NCI-H526 treated with DMSO at 0.1 percent for 48 hours (cell line): ENCODE measurements around the gene OR51B2.
"Not testable (repeated sequence)": the region's sequence is repeated elsewhere in the genome, so short reads cannot be mapped to it uniquely, and the experiment has no call there.

Experiments used
- DNase-seq: peaks from one replicate; lab custom pipeline; 2025; lab: John Stamatoyannopoulos, UW

Gene OR51B2

GRCh38 chr11:5313326-5314023 lies 10.6 kb downstream of the OR51B2 start:
- not testable (repeated sequence) for DNase-seq

DNA sequence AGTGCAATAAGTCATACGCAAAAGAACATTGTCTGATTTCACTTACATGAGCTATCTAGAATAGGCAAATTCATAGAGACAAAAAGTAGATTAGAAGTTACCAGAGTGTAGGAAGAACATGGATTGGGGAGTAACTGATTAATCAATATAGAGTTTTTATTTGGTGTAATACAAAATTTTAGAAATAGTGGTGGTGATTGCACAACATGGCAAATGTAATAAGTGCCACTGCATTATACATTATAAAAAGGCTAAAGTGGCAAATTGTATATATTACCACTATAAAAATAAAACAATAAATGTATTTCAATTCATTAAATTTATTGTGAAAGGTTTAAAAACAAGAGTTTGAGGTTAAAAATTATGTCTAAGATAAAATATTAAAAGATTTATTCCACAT lies 13.7 kb downstream of the OR51B2 start:
- no peak for DNase-seq

DNA sequence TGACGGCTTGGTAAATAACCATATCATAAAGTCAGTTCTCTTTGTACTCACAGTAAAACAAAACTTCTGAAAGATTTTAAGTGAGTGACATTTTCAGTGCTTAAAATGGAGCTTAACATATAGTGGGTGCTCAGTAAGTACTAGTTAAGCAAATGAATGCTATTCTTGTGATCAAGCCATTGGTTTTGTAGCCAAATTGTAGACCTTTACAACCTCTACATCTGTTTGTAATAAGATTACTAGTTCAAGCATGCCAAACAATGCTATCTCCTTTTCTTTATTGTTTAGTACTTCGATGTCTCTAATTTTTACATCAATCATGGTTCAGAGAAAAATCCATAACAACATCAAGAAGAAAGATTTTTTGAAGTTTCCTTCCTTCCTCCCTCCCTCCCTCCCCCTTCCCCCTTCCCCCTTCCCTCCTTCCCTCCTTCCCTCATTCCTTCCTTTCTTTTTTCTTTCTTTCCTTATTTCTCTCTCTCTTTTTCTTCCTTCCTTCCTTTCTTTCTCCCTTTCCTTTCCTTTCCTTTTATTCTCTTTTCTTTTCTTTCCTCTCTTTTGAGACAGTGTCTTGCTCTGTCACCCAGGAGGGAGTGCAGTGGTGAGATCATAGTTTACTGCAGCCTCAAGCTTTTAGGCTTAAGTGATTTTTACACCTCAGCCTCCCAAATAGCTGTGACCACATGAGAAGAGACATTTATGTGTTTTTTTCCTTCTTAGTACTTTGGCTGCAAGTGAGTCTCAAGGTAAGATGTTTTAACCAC lies 16.7 kb downstream of the OR51B2 start:
- no peak for DNase-seq

DNA sequence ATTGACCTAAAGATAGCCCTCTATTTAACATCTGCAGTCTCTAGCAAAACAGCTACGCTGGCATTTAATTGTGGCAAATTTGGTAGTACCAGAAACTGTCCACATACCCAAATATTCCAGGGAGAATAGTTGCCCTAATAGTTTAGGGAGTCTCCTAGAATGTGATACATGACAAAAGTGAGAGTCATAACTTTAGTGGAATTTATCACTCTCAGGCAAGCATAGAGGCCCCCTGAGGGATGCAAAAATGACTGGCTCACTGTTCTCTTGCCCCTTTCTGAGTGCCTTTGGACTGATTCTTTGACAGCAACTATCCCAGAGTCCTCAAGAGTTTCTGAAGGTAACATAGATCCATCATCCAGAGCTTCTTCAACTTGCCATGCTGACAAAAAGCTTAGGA lies 20.1 kb downstream of the OR51B2 start:
- no peak for DNase-seq

DNA sequence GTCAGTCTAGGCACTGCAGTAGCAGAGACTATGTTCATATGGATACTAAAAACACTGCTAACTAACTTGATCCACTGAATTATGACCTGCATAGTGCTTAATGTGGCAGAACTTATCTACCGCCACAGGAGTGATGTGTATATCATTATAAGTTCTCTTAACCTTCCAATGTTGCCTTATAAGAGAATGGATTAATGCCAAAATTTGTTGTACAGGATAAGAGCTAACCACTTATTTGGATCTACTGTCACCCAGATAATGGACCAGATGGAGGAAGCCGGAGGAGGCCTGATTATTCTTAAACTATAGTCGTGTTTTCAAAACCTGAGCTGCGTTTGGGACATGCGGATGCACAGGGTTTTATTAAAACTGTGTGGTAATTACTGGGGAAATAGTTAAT lies 20.5 kb downstream of the OR51B2 start:
- DNase-seq: no peak

DNA sequence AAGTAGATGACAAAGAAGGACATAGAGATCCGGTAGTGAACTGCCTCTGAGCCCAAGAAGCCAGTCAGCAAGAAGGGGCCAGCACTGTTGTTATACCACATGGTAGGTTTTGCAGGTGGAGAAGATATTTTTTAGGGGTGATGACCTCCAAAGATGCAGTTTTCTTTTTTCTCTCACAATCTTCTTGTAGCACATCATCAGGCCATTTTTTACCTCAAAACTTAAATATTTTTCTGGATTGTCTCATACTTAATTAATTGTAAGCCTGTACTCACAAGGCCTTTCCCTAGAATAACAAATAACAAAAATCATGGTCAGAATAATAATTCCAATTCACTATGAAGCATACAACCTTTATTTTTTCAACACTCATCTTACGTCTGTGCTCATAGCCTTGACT lies 22.3 kb downstream of the OR51B2 start, which contains the start of gene OR51B4:
TSS of gene OR51B4 (minus strand) at position 101 of the 400 bp plus-strand sequence. CDS start at position 101, 0 bp downstream.
- DNase-seq: no peak

- no peak for DNase-seq
Observed at GRCh38 chr11:5300251-5300650, 23.8 kb downstream of the OR51B2 start.

DNA sequence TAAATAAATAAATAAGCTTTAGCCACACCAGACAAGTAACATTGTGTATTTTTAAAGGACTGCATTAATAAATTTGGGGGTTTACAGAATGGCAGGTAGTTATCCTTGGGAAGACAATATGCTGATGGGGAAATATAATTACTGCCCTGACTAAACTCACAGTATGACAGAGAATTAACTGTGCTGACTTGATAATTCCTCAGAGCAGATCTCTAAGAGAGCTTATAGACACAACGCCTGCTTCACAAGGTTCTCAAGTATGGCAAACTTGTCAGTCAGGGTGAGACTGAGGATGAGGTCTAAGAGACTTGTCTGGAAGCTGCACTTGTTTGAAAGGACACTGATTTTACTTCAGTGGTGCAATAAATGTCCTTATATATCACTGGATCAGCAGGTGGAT lies 25.6 kb downstream of the OR51B2 start:
- DNase-seq: no peak

DNA sequence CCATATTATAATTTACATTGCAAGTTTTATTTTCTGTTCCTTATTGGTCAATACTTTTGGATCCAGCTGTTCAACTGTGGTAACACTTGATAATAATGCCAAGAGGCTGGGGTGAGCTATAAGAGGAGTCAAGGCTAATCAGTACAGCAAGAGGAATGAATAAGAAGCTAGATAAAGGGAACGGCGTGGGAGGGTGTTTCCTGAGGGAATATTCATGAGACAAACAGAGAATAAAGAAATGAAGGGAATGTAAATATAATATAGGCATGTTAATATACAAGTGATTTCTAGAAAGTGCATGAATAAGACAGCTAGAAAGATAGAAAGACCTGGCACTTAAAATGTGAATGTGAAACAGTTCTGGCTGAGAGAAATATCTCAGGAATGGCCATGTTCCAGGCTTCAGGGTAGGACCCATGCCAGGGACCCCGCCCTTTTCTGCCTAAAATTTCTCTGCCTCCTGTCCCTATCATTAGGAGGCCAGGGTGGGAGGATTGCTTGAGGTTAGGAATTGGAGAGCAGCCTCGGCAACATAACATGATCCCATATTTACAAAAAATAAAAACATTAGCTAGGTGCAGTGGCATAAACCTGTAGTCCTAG lies 26.3 kb downstream of the OR51B2 start:
- DNase-seq: no peak

DNA sequence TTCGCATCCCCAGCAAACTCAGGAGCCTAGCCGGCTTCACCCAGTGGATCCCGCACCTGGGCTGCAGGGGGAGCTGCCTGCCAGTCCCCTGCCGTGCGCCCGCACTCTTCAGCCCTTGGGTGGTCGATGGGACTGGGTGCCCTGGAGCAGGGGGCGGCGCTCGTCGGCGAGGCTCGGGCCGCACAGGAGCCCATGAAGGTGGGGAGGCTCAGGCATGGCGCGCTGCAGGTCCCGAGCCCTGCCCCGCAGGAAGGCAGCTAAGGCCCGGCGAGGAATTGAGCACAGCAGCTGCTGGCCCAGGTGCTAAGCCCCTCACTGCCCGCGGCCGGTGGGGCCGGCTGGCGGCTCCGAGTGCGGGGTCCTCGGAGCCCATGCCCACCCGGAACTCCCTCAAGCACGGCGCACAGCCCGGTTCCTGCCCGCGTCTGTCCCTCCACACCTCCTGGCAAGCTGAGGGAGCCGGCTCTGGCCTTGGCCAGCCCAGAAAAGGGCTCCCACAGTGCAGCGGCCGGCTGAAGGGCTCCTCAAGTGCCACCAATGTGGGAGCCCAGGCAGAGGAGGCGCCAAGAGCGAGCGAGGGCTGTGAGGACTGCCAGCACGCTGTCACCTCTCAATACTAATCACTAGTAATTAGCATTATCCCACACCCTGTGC lies 29.6 kb downstream of the OR51B2 start:
- DNase-seq: not testable (repeated sequence)

- no peak for DNase-seq
Observed at GRCh38 chr11:5293028-5293427, 31.1 kb downstream of the OR51B2 start.

GRCh38 chr11:5291207-5291838 lies 32.8 kb downstream of the OR51B2 start:
- DNase-seq: no peak

- DNase-seq: no peak
Observed at GRCh38 chr11:5290106-5290505, 34.0 kb downstream of the OR51B2 start.

- no peak for DNase-seq
Observed at GRCh38 chr11:5289696-5290095, 34.4 kb downstream of the OR51B2 start.

DNA sequence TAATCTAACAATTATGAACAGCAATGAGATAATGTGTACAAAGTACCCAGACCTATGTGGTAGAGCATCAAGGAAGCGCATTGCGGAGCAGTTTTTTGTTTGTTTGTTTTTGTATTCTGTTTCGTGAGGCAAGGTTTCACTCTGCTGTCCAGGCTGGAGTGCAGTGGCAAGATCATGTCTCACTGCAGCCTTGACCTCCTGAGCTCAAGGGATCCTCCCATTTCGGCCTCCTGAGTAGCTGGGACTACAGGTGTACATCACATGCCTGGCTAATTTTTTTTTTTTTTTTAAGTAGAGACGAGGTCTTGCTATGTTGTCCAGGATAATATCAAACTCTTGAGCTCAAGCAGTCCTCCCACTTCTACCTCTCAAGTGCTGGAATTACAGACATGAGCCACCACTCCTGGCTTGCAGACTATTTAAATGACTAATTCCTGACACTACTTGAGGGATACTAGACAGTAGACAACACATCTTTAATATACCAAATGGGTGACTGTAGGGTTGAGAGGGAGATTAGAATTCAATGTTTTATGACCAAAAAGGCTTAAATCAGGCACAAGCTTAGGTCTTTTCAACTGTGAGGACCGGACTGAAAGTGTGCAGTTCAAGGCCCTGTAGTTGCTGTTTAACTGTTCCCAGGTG lies 35.1 kb downstream of the OR51B2 start:
- DNase-seq: no peak

GRCh38 chr11:5288108-5288905 lies 35.8 kb downstream of the OR51B2 start:
- DNase-seq: no peak

DNA sequence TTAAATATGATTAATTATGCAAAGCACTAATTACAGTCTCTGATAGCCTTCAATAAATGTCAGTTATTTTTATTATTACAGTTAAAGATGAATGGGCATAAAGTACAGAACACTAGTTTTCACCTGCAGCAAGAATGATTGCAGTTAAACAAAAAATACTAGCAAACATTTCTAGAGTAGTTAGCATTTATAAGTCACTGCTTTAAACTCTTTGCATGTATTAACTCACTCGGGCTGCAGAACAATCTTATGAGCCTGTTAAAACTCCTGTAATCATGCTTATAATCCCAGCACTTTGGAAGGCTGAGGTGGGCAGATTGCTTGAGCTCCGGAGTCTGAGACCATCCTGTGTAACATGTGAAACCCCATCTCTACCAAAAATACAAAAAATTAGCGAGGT lies 37.2 kb downstream of the OR51B2 start:
- no peak for DNase-seq

DNA sequence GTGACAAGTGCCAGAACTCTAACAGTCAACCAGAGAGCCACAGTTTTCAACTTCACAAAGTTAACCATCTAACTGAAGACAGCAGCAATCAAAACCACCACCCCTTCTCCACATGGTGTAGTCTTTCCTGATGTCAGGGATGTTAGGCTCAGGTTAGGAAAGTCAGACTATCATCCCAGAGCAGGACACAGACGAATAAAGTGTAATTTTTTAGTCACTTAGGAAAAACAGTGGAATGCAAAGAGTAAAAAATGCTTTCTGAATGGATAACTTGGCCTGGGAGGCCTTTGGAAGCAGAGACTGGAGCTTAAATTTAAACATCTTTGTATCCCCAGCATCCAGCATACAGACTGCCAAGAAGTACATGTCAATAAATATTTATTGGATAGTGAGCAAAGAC lies 37.7 kb downstream of the OR51B2 start:
- DNase-seq: no peak

DNA sequence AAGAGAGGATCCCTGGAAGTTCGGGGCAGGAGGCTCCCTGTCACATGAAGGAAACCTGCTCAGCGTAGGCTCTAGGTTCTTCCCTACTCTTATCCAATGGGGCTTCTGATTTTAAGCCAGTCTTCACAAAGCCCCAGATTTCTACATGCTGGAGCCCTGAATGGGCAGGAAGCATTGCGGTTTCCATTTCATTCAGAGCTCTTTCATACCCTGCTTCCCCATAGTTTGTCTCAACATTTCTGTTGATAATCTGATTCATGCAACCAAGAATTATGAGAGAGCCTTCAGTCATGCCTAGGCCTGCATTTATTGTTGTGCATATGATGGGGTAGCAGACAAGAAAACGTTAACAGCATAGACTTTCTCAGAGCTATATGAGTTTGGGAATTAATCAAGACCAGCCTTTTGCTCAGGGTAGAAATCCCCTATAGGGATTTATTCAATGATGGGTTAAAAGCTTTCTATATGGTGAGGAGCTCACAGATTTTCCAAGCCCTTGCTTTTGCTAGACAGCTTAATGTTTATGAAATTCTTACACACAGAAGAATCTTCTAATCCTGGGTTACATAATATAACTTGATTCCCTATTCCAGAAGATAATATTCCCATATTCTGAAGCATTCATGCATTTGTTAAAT lies 38.3 kb downstream of the OR51B2 start:
- DNase-seq: no peak

DNA sequence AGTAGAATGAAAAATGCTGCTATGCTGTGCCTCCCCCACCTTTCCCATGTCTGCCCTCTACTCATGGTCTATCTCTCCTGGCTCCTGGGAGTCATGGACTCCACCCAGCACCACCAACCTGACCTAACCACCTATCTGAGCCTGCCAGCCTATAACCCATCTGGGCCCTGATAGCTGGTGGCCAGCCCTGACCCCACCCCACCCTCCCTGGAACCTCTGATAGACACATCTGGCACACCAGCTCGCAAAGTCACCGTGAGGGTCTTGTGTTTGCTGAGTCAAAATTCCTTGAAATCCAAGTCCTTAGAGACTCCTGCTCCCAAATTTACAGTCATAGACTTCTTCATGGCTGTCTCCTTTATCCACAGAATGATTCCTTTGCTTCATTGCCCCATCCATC lies 39.5 kb downstream of the OR51B2 start:
- no peak for DNase-seq
